ENCODE results near the gene RABAC1.

DNA sequence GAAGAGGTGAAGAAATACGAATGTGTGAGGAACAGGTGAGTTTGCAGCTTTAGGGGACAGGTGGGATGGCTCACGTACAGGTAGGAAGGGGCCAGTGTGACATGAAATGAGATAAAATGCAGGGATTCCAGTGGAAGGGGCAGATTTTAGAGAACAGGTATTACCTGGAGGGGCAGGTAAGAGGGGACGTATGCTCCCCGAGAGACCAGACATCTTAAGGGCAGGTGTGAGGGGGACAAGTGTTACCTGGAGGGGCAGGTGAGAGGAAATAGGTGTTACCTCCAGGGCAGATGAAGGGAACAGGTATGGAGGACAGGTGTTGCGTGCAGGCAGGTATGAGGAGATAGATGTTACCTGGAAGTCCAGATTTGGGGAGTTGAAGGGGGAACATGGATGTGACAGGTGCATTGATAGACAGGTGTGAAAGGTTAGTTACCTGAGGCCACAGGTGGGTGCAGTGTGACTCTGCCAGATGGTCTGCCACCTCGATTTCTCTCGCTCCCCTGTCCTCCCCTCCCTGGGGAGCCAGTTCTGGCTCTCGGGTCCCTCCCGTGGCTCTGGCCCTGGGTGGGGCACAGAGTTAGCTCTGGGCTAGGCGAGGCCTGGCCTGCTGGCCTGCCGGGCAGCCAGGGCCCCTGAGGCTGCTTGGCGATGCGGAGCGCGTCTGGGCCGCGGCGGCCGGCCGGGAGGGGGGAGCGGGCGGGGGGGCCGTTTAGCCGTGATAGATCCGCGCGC, 32.9 kb downstream of the RABAC1 start:
- TF ChIP-seq GATA2 (IDR thresholded peaks at IDR 0.05; ENCODE audit: low read depth, low read length) (no peak), GATA3 (IDR thresholded peaks at IDR 0.05; ENCODE audit: low read depth, low read length) (no peak)

All from SH-SY5Y (cell line).